Adrenal gland (tissue), 5 donors: ENCODE measurements around the gene HIRA.

Source experiments
- POLR2A ChIP-seq, 2 donors: fragments of 450-650 bp; IDR thresholded peaks; one replicate each; pipeline ENCODE4 v1.6.1; 2017; ENCODE audit warnings: antibody characterized with exemption in 2 of 2, mild to moderate bottlenecking in 2 of 2, moderate library complexity in 1 of 2
- TF ChIP-seq, protein P1 (sequence below), 6 experiments: fragments of 450-650 bp in 4 of 6; fragments of 200-600 bp in 2 of 6; sonication (generic) in 1 of 6; IDR thresholded peaks; 1 replicate in 5 of 6; 2 replicates in 1 of 6; pipeline versions ENCODE4 v1.5.1 to v1.8.0; 2016 to 2021; ENCODE audit warnings: antibody characterized with exemption in 6 of 6, mild to moderate bottlenecking in 2 of 6, moderate library complexity in 1 of 6
- donor health status: DM: no; HTN: no; CAD: no.

DNA sequence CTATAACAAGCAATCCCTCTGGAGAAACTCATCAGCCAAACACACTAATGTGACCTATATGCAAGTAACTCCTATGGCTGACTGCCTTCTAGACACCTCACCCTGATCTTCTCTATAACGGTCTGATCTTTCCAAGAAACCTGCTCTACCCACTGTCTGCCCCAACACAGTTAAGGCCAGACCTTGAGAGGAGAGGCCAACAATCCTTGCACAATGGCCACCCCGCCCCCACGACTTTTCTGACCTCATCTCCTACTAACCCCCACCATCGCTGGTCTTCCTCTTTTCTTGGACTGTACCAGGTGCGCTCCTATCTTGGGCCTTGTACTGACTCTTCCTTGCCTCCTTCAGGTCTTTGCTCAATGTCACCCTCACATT, 12.5 kb downstream of the HIRA start:
- TF ChIP-seq POLR2A (IDR thresholded peaks at IDR 0.05), result no peak
- TF ChIP-seq, protein P1, sequence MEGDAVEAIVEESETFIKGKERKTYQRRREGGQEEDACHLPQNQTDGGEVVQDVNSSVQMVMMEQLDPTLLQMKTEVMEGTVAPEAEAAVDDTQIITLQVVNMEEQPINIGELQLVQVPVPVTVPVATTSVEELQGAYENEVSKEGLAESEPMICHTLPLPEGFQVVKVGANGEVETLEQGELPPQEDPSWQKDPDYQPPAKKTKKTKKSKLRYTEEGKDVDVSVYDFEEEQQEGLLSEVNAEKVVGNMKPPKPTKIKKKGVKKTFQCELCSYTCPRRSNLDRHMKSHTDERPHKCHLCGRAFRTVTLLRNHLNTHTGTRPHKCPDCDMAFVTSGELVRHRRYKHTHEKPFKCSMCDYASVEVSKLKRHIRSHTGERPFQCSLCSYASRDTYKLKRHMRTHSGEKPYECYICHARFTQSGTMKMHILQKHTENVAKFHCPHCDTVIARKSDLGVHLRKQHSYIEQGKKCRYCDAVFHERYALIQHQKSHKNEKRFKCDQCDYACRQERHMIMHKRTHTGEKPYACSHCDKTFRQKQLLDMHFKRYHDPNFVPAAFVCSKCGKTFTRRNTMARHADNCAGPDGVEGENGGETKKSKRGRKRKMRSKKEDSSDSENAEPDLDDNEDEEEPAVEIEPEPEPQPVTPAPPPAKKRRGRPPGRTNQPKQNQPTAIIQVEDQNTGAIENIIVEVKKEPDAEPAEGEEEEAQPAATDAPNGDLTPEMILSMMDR (IDR thresholded peaks at IDR 0.05), result no peak
